Esophagus squamous epithelium (tissue), 4 donors: Measurements from ENCODE around the gene STAG1.

Experiments
- CTCF ChIP-seq, 6 experiments: fragments of 450-650 bp in 4 of 6; fragments of 200-600 bp in 2 of 6; sonication (generic) in 2 of 6; IDR thresholded peaks; one replicate each; pipeline ENCODE4 v1.5.1; 2016 to 2019; ENCODE audit warnings: antibody characterized with exemption in 6 of 6, mild to moderate bottlenecking in 4 of 6, moderate library complexity in 4 of 6
- POLR2A ChIP-seq, 4 donors: fragments of 450-650 bp; IDR thresholded peaks; one replicate each; pipeline ENCODE4 v1.6.1; 2017; ENCODE audit warnings: antibody characterized with exemption in 4 of 4, mild to moderate bottlenecking in 4 of 4, moderate library complexity in 3 of 4

- TF ChIP-seq CTCF (IDR thresholded peaks at IDR 0.05) (no peak), POLR2A (IDR thresholded peaks at IDR 0.05) (no peak)
Observed at GRCh38 chr3:136728918-136729317, 23.3 kb downstream of the STAG1 start.
